Mesenchymal stem cell (in vitro differentiated cells and primary cell): ENCODE data around the gene FCRLB.
"Not testable (repeated sequence)": the region's sequence is repeated elsewhere in the genome, so short reads cannot be mapped to it uniquely, and the experiment has no call there.

Experiments
- DNase-seq: peaks from one replicate; pipeline ENCODE4 v3.0.0-alpha.2; 2013
- H2AFZ ChIP-seq: one replicate; pipeline ENCODE4 v1.6.1; 2013; ENCODE audit warnings: low read depth, mild to moderate bottlenecking, control low read depth, inconsistent platforms, low read length, moderate library complexity
- H2AK5ac ChIP-seq: 2 replicates; pipeline ENCODE4 v1.6.1; 2013; ENCODE audit warnings: low read length, moderate library complexity, mild to moderate bottlenecking, inconsistent platforms; ENCODE audit not compliant: severe bottlenecking
- H2BK120ac ChIP-seq: one replicate; pipeline ENCODE4 v1.6.1; 2013; ENCODE audit warnings: low read depth, mild to moderate bottlenecking, inconsistent platforms, low read length, moderate library complexity
- H2BK12ac ChIP-seq, 2 experiments: one replicate each; pipeline ENCODE4 v1.6.1; 2013; ENCODE audit warnings: inconsistent platforms in 2 of 2, low read length in 2 of 2, mild to moderate bottlenecking in 2 of 2, moderate library complexity in 2 of 2, control low read depth in 1 of 2
- H2BK15ac ChIP-seq: one replicate; pipeline ENCODE4 v1.6.1; 2013; ENCODE audit warnings: mild to moderate bottlenecking, low read depth, inconsistent platforms; ENCODE audit not compliant: poor library complexity, severe bottlenecking
- H2BK5ac ChIP-seq: 2 replicates; pipeline ENCODE4 v1.6.1; 2013; ENCODE audit warnings: low read depth, mild to moderate bottlenecking, low read length, control low read depth, inconsistent platforms; ENCODE audit not compliant: poor library complexity, severe bottlenecking
- H3K14ac ChIP-seq, 2 experiments: one replicate each; pipeline ENCODE4 v1.6.1; 2013; ENCODE audit warnings: inconsistent platforms in 2 of 2, low read length in 2 of 2, control low read depth in 1 of 2, mild to moderate bottlenecking in 1 of 2, moderate library complexity in 1 of 2
- H3K18ac ChIP-seq, 2 experiments: one replicate each; pipeline ENCODE4 v1.6.1; 2013; ENCODE audit warnings: inconsistent platforms in 2 of 2, low read length in 2 of 2, control low read depth in 1 of 2, low read depth in 1 of 2, mild to moderate bottlenecking in 1 of 2
- H3K23ac ChIP-seq, 2 experiments: one replicate each; pipeline ENCODE4 v1.6.1; 2013; ENCODE audit warnings: inconsistent platforms in 2 of 2, low read length in 2 of 2, mild to moderate bottlenecking in 2 of 2, moderate library complexity in 2 of 2, control low read depth in 1 of 2
- H3K27ac ChIP-seq: 2 replicates; pipeline ENCODE4 v1.5.1; 2013; ENCODE audit warnings: mild to moderate bottlenecking, moderate library complexity, low read length, control low read depth, inconsistent platforms; ENCODE audit not compliant: poor library complexity, severe bottlenecking
- H3K27me3 ChIP-seq, 2 experiments: 2 replicates each; pipeline versions ENCODE4 v1.6.1 to v1.7.0; 2013; ENCODE audit warnings: low read length in 2 of 2, mild to moderate bottlenecking in 2 of 2, moderate library complexity in 2 of 2, control low read depth in 1 of 2, inconsistent platforms in 1 of 2; ENCODE audit not compliant: control insufficient read depth in 1 of 2, insufficient read depth in 1 of 2
- H3K36me3 ChIP-seq, 2 experiments: 2 replicates each; pipeline versions ENCODE4 v1.6.1 to v1.7.0; 2013; ENCODE audit warnings: low read length in 2 of 2, control low read depth in 1 of 2, inconsistent platforms in 1 of 2, low read depth in 1 of 2, mild to moderate bottlenecking in 1 of 2; ENCODE audit not compliant: insufficient read depth in 2 of 2, control insufficient read depth in 1 of 2
- H3K4ac ChIP-seq, 2 experiments: one replicate each; pipeline ENCODE4 v1.6.1; 2013; ENCODE audit warnings: inconsistent platforms in 2 of 2, low read length in 2 of 2, mild to moderate bottlenecking in 2 of 2, moderate library complexity in 2 of 2, control low read depth in 1 of 2, low read depth in 1 of 2
- H3K4me1 ChIP-seq: 2 replicates; pipeline ENCODE4 v1.6.1; 2013; ENCODE audit warnings: low read depth, low read length, control low read depth; ENCODE audit not compliant: control insufficient read depth, insufficient read depth
- H3K4me2 ChIP-seq: 2 replicates; pipeline ENCODE4 v1.6.1; 2013; ENCODE audit warnings: low read length, mild to moderate bottlenecking, inconsistent platforms; ENCODE audit not compliant: poor library complexity, severe bottlenecking
- H3K4me3 ChIP-seq, 2 experiments: 2 replicates each; pipeline versions ENCODE4 v1.5.1 to v1.7.0; 2013; ENCODE audit warnings: low read length in 2 of 2, mild to moderate bottlenecking in 2 of 2, control low read depth in 1 of 2, low read depth in 1 of 2; ENCODE audit not compliant: insufficient read depth in 1 of 2
- H3K79me1 ChIP-seq: replicated peaks from 2 replicates; pipeline ENCODE4 v1.6.1; 2013; ENCODE audit warnings: mild to moderate bottlenecking, control low read depth, low read length, inconsistent platforms; ENCODE audit not compliant: poor library complexity, severe bottlenecking
- H3K9ac ChIP-seq: 2 replicates; pipeline ENCODE4 v1.7.0; 2013; ENCODE audit warnings: mild to moderate bottlenecking, low read length, moderate library complexity
- H3K9me3 ChIP-seq: 2 replicates; pipeline ENCODE4 v1.7.0; 2013; ENCODE audit warnings: mild to moderate bottlenecking, low read length; ENCODE audit not compliant: control insufficient read depth
- H4K8ac ChIP-seq: one replicate; pipeline ENCODE4 v1.6.1; 2013; ENCODE audit warnings: inconsistent platforms, mild to moderate bottlenecking, low read length, moderate library complexity
- H4K91ac ChIP-seq: one replicate; pipeline ENCODE4 v1.6.1; 2013; ENCODE audit warnings: mild to moderate bottlenecking, low read length, inconsistent platforms
- WGBS: methylation state at CpG from one replicate; pipeline ENCODE4 v1.1.7; 2013; ENCODE audit warnings: mixed read lengths; 5-methylcytosine and 5-hydroxymethylcytosine counted together

Gene FCRLB

DNA sequence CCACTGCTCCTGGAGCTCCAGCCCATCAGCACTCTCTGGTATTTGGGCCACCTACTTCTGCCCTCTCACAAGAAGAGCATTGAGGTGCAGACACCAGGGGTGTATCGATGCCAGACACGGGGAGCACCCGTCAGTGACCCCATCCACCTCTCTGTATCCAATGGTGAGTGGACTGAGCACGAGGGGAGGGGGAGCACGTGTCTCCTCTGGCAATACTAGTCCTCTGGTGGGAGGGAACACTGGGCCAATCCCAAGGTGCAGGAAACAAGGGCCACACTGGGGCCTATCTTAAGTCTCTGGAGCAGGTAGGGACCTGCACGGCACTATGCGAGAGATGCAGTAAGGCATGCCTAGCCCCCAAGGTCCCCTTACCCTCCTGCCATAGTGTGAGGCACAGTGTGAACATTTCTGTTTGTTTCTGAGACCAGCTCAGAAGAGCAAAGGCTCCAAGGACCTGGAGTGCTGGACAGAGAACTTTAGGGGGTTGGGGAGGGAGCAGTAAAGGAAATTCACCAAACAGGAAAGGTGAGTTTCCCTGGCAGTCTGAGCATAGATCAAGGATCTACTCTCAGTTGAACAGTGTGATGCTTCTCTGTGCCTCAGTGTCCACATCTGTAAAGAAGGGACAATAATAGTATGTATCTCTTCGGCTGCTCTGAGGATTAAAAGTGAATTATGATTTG, 2.3 kb downstream of the FCRLB start:
- Histone ChIP-seq H2BK120ac (no peak overlapping the region), H4K91ac (no peak overlapping the region), H2AK5ac (no peak overlapping the region), H3K4me1 (peaks cover 13% of the 10 kb centered on the region), H3K27me3 (peaks cover 0 to 37% of the 10 kb centered on the region in 2 experiments), H3K23ac (no peak overlapping the region), H3K9ac (no peak overlapping the region), H4K8ac (no peak overlapping the region), H2BK5ac (no peak overlapping the region), H3K18ac (no peak overlapping the region), H3K36me3 (no peaks in the 10 kb centered on the region), H2BK12ac (no peak overlapping the region), H3K14ac (no peak overlapping the region), H3K4me2 (no peak overlapping the region), H3K9me3 (no peaks in the 10 kb centered on the region), H3K27ac (no peak overlapping the region), H2AFZ (no peak overlapping the region), H3K4me3 (no peak overlapping the region), H3K4ac (peak overlapping the region in 1 of 2 experiments; percentile 14), H2BK15ac (no peak overlapping the region), H3K79me1 (no peaks in the 10 kb centered on the region)
- no peak for DNase-seq
- WGBS: 99% methylated on average over 8 of the region's 8 CpGs

DNA sequence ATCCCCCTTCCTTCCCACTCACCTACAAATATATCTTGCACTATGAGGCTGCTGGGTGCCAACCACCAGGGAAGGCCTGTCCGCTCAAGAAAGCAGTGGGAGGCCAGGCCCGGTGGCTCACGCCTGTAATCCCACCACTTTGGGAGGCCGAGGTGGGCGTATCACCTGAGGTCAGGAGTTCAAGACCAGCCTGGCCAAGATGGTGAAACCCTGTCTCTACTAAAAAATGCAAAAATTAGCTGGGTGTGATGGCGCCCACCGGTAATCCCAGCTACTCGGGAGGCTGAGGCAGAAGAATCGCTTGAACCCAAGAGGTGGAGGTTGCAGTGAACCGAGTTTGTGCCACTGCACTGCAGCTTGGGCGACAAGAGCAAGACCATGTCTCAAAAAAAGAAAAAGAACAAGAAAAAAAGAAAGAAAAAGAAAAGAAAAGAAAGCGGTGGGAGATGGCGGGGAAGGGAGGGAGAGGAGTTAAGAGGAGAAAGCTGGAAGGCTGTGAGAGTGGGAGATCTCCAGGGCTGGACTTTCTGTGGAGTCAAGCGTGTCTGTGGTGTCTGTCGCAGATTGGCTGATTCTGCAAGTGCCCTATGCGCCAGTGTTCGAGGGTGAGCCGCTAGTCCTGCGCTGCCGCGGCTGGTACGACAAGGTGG, 4.0 kb downstream of the FCRLB start:
- not testable (repeated sequence) for H3K79me1 ChIP-seq

DNA sequence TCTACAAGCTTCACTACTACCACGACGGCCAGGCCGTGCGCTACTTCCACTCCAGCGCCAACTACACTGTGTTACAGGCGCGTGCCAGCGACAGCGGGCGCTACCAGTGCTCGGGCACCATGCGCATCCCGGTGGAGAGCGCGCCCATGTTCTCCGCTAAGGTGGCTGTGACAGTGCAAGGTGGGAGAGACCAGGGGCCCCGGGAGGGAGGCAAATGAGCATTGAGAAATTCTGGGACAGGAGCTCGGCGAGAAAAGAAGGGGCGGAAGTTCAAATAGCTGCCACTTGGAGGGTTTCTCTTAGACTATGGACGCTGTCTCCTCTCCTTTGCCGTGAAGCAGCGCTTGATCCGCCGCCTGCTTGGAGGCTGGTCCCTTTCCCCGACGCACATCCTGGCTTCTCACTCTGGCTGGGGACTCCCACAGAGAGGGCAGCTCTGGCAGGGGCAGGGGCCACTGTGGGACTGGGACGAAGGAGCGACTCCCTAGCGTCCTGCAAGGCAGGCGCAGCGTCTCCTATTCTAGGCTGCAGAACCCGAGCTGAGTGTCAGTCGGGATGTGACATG, 4.6 kb downstream of the FCRLB start:
- H3K23ac ChIP-seq: peak overlapping the region in 1 of 2 experiments; percentile 46
- H3K27me3 ChIP-seq: peaks cover 0 to 39% of the 10 kb centered on the region in 2 experiments
- peak overlapping the region; percentile 95 for H4K8ac ChIP-seq
- peak overlapping the region; percentile 83 to 93 for H3K4me3 ChIP-seq
- no peak overlapping the region for H3K27ac ChIP-seq
- H4K91ac ChIP-seq: peak overlapping the region; percentile 94
- H3K18ac ChIP-seq: peak overlapping the region; percentile 98 to 99
- peak; percentile 83 for DNase-seq
- H3K4ac ChIP-seq: peak overlapping the region in 1 of 2 experiments; percentile 91
- peak overlapping the region in 1 of 2 experiments; percentile 91 for H3K14ac ChIP-seq
- H3K9me3 ChIP-seq: no peaks in the 10 kb centered on the region
- H3K4me2 ChIP-seq: peak overlapping the region; percentile 96
- no peak overlapping the region for H2BK5ac ChIP-seq
- H2BK15ac ChIP-seq: peak overlapping the region; percentile 29
- H3K9ac ChIP-seq: peak overlapping the region; percentile 90
- H2BK120ac ChIP-seq: peak overlapping the region; percentile 22
- H2AFZ ChIP-seq: peak overlapping the region; percentile 72
- peaks cover 13% of the 10 kb centered on the region for H3K4me1 ChIP-seq
- H3K79me1 ChIP-seq: no peaks in the 10 kb centered on the region
- no peak overlapping the region for H2AK5ac ChIP-seq
- peak overlapping the region; percentile 64 to 84 for H2BK12ac ChIP-seq
- H3K36me3 ChIP-seq: no peaks in the 10 kb centered on the region
- WGBS: 2% methylated on average over 34 of the region's 34 CpGs

More for the DNA sequence above, 4.0 kb downstream of the FCRLB start:
- Histone ChIP-seq H3K9ac (peak overlapping the region; percentile 90), H2AFZ (peak overlapping the region; percentile 68), H3K14ac (peak overlapping the region in 1 of 2 experiments; percentile 91), H2BK12ac (peak overlapping the region in 1 of 2 experiments; percentile 83), H4K8ac (peak overlapping the region; percentile 73), H3K4me2 (peak overlapping the region; percentile 96), H3K4me1 (peaks cover 13% of the 10 kb centered on the region), H3K23ac (peak overlapping the region in 1 of 2 experiments; percentile 46), H3K4me3 (peak overlapping the region; percentile 34 to 93), H3K4ac (peak overlapping the region in 1 of 2 experiments; percentile 81), H3K18ac (peak overlapping the region; percentile 78 to 96), H3K27me3 (peaks cover 0 to 41% of the 10 kb centered on the region in 2 experiments)
- H2BK5ac ChIP-seq, H3K9me3 ChIP-seq, H2AK5ac ChIP-seq, H2BK15ac ChIP-seq, DNase-seq, H2BK120ac ChIP-seq, H4K91ac ChIP-seq, H3K36me3 ChIP-seq, H3K27ac ChIP-seq: not testable (repeated sequence)
- 56% methylated on average over 20 of the region's 22 CpGs for WGBS
